GM03348 (cell line): Measurements from ENCODE around the gene SPATA19.

ENCODE experiments used
- DNase-seq: peaks from one replicate; pipeline ENCODE4 v3.0.0; 2012; ENCODE audit warnings: low spot score

SPATA19 gene

DNA sequence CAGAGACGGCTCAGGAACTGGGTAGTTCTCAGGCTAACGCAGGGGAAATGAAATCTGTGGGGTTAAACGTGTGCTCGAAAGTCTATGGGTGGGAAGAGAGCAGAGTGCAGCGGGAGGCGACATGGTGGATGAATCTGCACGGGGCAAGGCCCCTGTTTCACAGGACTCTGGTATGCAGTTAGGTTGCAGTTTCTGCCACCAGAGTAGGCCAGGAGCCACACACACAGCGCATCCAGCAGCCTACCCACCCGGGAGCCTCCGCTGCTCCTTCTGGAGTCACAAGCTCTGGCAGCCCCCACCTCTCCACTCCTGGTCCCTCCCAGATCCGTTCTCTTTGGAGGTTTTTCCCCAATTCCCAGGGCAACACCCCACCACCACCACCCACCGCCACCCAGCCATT is 27.0 kb downstream of the SPATA19 start:
- no peak for DNase-seq

DNA sequence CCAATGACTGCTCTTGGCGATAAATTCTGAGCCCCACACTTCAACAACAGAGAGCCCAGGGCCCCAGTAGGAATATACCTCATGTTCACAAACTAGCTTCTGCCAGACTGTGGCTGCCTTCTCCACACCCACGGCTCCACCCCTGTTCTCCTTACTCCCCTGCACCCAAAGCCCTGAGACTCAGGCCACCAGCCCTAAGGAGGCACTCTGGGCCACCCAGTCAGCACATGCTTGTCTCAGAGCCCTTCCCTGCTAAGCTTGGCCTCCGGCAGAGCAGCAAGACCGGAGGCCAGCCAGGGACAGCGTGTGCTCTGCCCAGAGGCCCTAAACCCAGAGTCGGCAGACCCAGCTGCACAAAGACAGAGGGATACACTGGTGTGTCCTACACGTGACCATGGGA is 27.9 kb downstream of the SPATA19 start:
- no peak for DNase-seq

DNA sequence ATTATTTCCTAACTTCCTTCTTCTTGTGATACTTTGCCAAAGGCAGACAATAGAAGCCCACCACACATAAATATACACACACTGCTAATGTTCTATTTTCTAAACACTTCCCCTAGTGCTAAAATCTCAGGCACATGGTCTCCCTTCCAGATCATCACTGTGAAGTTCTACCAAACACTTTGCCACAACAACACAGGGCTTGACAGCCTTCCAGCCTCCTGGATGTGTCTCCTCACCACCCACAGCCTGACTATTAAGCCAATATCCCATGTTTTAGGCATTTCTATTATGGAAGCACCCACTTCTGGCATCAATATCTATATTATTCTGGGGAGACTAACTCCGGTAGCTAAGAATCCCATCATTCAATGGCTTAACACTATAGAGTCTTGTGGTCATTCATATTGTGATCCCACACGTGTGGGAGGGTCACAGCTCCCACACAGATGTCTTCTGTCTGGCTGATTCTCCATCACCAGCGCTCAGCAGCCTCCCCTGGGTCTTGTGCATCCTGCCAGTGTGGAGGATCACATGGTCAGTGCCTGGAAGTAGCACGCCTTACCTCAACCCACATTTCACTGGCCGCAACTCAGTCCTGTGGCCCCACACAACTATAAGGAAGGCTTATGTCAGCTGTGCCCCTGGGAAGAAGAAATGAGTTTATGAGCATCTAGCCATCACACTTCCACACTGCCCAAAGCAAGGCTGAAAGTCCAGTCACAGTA is 29.0 kb downstream of the SPATA19 start:
- DNase-seq: no peak

DNA sequence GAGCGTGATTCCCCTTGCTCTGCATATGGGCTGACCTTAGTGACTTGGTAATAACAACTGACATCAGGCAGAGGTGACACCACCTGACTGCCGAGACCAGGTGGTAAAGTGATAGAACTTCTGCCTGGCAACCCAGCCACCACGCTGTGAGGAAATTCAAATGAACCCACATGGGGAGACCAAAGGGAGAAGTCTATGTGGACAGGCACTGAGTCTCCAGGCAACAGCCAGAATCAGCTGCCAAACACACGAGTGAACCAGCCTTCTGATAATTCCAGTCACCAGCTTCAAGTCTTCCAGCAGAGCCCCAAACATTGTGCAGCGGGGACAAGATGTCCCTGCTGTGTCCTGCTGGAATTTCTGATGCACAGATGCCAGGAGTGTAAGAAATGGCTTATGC is 29.7 kb downstream of the SPATA19 start:
- no peak for DNase-seq

DNA sequence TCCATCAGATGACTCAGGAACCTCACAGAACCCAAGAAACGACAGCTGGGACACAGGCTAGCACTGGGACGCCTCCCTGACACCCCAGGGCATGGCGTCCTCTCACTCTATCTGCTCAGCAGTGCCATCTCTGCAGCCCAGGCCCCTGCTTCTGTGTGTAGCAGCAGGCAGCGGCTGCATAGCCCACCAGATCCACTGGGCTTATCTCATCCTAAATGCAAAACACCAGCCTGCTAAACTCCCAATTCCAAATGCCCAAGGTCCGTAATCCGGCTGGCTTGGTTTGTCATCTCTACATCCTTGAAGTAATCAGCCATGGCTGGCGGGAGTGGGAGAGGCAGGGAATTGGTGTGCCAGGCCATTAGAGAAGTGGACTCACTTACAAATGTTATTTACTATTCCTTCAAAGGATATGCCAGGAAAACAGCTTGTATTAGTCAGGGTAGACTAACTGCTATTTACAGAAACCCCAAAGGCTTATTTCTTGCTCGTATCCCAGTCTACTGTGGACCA is 30.7 kb downstream of the SPATA19 start:
- no peak for DNase-seq

DNA sequence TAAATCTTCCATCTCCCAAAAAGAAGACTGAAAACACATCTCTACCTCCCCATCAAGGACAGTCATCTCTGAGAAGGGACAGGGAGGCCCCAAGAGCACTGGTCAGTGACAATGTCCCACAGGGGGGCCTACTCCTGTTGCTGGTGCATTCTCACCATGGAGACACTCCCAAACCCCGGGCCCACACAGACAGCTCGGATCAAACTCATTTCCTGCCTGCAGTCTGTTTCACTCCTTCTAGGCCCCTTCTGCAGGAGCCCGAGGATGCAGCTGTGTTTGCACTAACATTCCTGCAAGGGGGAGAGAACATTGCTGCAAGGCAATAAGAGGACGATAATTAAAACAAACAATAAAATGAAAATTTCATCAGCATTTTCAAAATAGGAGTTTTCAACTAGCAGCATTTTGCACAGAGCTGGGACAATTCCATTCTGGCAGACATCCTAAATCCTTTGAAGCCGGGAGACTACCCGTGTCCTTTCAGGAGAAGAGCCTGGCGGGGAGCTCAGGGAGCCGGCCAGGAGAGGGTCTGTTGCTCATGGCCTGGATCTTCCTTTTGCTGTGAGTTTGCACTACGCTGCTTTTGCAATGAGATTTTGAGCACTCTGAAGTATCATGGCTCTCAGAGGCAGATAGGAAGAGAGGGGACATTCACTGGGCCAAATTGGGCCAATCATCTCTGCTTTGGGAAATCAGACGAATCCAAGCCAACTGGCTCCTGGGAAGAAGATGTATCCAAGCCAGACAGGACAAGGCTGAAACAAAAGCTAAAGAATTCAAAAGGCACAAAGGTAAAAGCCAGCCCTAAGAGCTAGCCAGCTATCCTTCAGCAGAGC is 33.2 kb downstream of the SPATA19 start:
- DNase-seq: no peak

DNA sequence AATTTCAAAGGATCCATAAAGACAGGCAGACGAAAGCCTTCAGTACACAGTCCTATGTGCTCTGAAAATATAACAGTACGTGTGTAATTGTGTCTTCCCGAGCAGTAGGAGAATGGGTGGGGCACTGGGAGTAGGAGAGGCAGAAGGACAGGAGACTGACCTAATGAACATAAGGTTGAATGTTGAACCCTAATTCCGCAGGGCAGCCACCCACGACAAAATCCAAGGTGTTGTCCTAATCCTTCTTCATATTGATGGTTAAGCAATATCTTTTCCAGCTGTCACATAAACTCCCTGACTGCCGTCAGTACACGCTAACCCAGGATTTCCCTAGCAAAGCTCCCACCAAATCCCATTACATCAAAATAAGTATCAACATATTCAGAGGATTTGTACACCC is 34.5 kb downstream of the SPATA19 start:
- no peak for DNase-seq

DNA sequence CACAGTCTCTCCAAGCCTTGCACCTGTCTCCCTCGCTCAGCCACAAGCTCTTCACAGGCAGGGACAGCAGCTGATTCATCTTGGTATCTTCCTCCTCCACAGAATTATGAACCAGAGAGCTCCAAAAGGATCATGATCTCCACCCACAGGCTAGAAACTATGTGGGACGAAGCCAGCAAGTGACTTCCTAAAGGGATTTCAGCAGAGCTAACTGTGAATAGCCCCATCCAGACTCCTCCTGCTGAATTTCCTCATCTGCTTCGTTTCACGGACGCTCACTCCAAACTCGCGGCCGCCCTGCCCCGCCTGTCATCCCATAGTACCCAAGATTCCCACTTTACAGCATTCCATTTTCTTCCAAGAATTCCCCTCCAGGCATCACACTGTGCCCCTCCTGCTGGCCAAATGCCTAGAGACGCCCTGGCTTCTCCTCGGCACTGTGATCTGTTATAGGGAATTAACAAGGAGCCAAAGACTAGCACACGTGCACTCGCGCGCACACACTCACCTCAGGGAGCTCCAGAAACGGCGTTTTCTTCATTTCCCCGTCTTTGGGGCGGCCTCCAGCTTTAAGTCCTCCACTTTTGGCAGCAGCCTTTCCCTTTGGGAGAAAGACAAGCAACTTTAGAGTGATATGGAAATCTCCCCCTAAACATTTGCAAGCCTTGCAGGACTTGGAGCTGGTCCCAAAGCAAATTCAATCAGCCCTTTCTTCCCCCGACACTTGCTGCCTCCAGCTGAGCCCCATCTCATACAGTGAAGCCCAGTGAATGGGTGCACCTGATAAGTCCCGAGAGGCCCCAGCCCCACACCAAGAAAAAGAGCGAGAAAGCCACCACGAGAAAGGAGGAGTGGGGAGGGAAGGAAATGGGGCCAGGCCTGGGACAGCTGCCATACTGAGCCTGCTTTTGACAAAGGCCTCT is 35.5 kb downstream of the SPATA19 start:
- no peak for DNase-seq

DNA sequence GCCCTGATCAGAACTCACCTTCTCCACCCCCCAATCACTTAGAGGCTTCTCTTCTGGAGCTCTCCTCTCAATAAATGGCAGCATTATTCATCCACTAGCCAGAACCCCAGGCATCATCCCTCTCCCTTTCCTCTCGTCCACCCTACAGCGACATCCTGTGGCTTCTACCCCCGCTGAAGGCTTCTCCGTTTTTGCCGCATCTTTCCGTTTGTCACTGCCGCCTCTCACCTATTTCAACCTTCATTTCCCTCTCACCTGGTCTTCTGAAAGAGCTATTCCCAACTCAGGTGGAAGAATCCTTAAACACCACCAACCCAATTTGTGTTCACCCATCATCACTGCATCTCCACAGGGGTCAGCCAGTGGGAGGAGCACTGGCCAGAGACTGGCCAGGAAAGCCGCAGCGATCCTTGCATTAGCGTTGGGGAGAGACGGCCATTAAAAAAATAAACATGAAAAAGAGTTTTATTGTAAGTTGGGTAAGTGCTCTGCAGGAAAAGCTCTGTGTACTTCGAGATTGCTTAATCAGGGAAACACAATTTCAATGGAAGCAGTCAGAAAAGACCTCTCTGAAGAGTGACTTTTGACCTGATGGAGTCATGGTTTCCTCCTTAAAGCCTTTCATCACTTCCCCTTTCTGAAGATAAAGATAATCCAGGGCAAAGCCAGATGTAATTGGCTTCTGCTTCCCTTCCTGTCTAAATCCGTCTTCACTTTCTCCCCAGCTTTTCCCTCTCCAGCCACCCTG is 36.7 kb downstream of the SPATA19 start:
- DNase-seq: no peak

DNA sequence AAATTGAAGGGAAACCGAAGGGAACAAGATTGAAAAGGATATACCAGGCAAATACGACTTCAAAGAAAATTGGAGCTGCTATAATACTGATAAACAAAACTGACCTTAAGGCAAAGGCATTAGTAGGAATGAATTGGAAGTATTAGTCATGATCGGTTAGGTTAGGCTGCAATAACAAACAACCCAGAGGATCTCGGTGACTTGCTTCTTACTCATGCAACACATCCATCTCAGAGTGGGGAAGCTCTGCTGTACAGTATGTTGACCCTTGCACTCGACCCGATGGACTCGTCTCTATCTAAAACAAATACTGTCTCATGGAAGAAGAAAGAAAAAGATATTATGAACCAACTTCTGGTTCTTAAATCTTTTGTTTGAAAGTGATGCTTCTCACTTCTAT is 42.3 kb downstream of the SPATA19 start:
- no peak for DNase-seq

DNA sequence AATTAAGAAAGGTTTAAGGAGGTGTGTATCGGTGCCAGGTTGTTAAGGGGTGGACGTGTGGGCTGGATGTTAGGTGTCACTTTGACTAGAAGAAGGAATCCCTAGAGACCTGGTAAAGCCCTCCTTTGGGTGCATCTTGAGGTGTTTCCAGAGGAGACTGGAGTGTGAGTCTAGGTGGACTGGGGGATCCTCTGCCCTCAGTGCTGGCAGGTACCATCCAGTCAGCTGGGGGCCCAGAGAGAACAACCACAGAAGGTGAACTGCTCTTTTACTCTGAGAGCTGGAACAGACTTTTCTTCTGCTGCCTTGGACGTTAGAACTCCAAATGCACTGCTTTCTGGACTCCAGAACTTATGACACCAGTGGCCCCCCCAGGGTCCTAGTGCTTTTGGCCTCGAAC is 44.0 kb downstream of the SPATA19 start:
- DNase-seq: no peak

DNA sequence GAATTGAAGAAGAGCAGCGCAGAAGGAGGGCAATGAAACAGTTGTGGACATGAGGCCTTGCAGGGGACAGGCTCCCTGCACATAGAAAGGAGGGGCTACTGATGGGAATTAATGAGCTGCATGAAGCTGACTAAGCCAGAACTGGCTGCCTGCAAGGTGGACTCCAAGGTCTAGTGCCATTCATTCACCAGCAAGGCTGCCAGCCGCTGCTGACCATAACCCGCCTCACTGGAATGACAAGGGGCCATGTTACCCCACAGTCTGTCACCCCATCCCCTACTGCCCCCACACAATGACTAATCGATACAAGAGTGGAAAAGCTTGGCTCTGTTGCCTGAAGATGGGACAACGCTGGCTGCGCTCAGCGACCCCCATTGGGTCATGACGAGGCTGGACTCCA is 44.6 kb downstream of the SPATA19 start:
- no peak for DNase-seq

DNA sequence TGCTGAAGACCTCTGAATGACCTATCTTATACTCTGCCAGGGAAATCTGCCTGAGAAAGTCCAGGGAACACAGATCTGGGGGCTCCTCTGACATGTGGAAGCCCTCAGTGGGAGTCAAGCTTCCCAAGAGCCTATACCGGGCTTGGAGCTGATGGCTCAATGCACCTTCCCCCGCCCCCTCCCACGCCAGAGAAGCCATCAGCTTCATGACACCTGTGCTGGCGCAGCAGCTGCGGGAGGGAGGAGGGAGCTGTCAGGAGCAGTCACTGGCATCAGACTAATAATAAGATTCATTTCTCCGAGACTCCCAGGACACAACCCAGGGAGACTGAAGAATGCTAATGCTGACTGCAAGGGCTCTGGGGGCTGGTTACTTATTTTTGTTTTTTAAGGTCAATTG is 47.8 kb downstream of the SPATA19 start:
- no peak for DNase-seq

DNA sequence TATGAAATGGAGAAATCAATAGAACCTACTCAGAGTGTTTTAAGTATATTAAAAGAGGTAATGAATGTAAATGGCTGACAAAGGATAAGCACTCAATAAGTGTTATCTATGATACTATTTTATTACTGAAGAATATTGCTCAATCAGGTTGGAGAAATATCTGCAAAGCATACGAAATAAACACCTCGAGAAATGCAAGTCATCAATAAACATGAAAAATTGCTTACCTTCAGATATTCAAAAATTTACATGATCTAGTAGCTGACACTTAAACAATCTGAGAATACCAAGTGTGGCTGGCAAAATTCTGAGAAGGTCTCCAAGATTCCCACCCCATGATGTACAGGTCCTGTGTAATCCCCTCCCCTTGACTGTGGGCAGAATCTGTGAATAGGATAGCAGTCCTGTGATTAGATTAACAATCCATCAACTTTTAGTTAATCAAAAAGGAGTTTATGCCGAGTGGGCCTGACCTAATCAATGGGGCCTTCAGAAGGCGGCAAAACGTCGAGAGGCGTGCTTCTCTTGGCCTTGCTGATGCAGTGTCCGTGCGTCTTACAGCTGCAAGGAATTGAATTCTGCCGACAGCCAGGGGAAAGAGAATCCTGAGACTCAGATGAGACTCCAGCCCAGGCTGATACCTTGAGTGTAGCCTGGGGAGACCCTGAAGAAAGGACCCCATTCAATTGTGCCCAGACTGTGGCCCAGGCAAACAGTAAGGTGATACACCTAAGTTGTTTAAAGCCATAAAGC is 49.1 kb downstream of the SPATA19 start:
- DNase-seq: no peak

DNA sequence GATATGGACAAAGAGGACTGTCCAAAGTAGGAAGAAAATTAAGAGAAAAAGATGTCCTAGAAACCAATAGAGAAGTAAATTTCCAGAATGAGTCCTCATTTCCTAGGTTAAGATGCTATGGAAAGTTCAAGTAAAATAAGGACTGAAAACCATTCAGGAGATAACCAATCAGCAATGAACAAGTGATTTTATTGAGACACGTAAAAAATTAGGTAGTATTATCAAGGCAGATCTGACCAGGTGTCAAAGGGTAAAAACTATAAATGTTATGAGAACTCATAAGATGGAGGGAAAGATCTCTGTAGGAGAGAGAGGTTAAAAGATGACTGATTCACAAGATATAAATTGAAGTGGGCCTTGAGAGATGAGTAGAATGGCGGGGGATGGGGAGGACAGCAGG is 50.2 kb downstream of the SPATA19 start:
- no peak for DNase-seq

DNA sequence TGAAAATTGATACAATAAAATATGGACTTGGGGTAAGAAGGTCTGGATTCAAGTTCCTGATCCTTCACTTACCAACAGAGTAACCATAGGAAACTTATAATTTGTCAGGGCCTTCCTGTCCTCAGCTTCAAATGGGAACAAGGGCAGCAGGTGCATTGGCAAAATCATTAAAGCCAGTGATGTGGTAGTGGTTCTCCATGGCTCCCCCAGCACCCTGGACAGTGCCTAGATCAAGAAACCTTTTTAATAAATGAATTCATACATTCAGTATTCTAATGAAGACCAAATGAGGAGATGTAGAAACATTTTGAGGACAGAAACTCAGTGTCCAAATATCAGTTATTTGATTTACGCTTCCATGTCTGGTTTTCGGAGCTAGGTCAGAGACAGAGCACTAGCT is 51.1 kb downstream of the SPATA19 start:
- no peak for DNase-seq

DNA sequence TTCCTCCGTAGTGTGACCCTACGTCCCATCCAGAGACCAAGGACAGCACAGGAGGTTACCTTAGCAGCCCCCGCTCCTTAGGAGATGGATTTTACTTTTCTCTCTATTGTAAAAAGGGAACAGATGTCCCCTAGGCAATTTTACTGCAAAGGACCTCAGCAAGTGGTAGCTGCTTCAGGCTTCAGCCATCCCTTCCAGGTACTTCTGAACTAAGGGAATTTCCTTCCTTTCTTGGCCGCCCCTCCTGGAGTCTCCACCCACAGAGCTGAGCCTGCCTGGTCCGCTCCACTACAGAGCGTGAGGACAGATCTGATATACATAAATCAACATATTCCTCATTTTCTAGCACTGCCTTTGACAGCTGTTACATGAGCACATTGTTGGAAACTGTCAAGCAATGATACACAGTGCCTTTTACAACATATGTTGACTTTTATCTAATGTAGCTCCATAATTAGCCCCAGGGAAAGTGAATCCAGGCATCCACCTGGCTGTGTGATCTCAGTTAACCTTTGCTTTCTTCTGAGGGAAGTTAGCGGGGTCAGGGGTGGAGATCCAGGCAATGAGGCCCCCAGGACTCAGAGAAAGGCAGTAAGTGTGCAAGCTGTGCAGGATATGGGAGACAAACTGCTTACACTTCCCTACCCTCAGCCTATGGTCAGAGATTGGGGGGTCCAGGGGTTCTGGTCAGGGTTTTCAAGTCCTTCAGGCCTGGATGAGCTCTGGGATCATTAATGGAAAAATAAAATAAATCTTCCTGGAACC is 51.9 kb downstream of the SPATA19 start:
- DNase-seq: no peak

DNA sequence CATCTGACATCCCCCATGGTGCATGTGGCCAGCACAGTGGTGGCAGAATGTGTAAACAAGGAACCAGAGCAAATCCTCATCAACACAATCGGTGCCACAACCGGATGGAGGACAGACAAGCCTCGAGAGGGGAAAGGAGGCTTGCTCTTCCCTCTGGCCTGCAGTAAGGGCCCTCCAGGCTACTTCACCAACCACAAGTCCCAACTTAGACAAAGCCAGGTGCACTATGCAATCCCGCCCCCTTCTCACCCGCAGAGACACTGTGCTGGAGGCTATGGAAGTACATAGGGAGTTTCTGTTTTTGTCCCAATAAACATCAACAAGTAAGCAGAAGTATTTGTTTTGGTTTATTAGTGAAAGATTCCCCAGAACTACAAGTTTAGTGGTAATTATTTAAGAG is 54.3 kb downstream of the SPATA19 start:
- DNase-seq: no peak
